Ishikawa (cell line): ENCODE results near the gene CETN2.

Source experiments
- CEBPB ChIP-seq: IDR thresholded peaks from 2 replicates; pipeline ENCODE4 v1.6.1; 2012
- CREB1 ChIP-seq: IDR thresholded peaks from 2 replicates; pipeline ENCODE4 v1.6.1; 2012; ENCODE audit warnings: low read depth
- EGR1 ChIP-seq: IDR thresholded peaks from 2 replicates; pipeline ENCODE4 v1.6.1; 2012
- EP300 ChIP-seq: IDR thresholded peaks from 2 replicates; pipeline ENCODE4 v1.6.1; 2012; ENCODE audit warnings: borderline replicate concordance
- FOXM1 ChIP-seq: IDR thresholded peaks from 2 replicates; pipeline ENCODE4 v1.6.1; 2012; ENCODE audit warnings: low read depth, borderline replicate concordance
- MAX ChIP-seq: IDR thresholded peaks from 2 replicates; pipeline ENCODE4 v1.6.1; 2012
- NFIC ChIP-seq: IDR thresholded peaks from 2 replicates; pipeline ENCODE4 v1.6.1; 2012
- RAD21 ChIP-seq: IDR thresholded peaks from 2 replicates; pipeline ENCODE4 v1.6.1; 2012; ENCODE audit warnings: low read depth
- TAF1 ChIP-seq: IDR thresholded peaks from 2 replicates; pipeline ENCODE4 v1.6.1; 2012; ENCODE audit warnings: low read depth, mild to moderate bottlenecking
- TCF12 ChIP-seq: IDR thresholded peaks from 2 replicates; pipeline ENCODE4 v1.6.1; 2012; ENCODE audit warnings: low read depth
- TEAD4 ChIP-seq: IDR thresholded peaks from 2 replicates; pipeline ENCODE4 v1.6.1; 2012
- YY1 ChIP-seq: IDR thresholded peaks from 2 replicates; pipeline ENCODE4 v1.6.1; 2012; ENCODE audit warnings: low read depth
- ZBTB7A ChIP-seq: IDR thresholded peaks from 2 replicates; pipeline ENCODE4 v1.6.1; 2012; ENCODE audit warnings: low read depth
- TF ChIP-seq, protein P1 (sequence below): IDR thresholded peaks from 2 replicates; pipeline ENCODE4 v1.6.1; 2012; ENCODE audit warnings: low read depth, mild to moderate bottlenecking
- TF ChIP-seq, protein P2 (sequence below): IDR thresholded peaks from 2 replicates; pipeline ENCODE4 v1.6.1; 2012

CETN2 gene

DNA sequence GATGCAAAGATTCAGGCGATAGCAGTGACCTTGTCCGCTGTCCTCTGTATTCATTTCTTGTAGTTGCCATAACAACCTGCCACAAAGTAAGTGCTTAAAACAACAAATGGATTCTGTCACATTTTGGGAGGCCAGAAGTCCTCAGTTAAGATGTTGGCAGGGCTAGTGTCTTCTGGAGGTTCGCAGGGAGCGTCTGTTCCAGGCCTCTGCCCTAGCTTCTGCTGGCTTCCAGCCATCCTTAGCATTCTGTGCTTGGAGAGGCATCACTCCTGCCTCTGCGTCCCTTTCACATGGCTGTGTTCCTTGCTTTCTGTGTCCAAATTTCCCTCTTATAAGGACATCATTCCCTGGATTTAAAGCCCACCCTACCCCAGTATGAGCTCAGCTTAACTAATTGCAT, 35.8 kb upstream of the CETN2 start:
- TF ChIP-seq TCF12 (no peak), CREB1 (no peak), EGR1 (no peak), YY1 (no peak), EP300 (no peak), MAX (no peak), CEBPB (no peak), TEAD4 (no peak), ZBTB7A (no peak), NFIC (no peak), RAD21 (no peak), TAF1 (no peak), FOXM1 (no peak)
- TF ChIP-seq, protein P1, sequence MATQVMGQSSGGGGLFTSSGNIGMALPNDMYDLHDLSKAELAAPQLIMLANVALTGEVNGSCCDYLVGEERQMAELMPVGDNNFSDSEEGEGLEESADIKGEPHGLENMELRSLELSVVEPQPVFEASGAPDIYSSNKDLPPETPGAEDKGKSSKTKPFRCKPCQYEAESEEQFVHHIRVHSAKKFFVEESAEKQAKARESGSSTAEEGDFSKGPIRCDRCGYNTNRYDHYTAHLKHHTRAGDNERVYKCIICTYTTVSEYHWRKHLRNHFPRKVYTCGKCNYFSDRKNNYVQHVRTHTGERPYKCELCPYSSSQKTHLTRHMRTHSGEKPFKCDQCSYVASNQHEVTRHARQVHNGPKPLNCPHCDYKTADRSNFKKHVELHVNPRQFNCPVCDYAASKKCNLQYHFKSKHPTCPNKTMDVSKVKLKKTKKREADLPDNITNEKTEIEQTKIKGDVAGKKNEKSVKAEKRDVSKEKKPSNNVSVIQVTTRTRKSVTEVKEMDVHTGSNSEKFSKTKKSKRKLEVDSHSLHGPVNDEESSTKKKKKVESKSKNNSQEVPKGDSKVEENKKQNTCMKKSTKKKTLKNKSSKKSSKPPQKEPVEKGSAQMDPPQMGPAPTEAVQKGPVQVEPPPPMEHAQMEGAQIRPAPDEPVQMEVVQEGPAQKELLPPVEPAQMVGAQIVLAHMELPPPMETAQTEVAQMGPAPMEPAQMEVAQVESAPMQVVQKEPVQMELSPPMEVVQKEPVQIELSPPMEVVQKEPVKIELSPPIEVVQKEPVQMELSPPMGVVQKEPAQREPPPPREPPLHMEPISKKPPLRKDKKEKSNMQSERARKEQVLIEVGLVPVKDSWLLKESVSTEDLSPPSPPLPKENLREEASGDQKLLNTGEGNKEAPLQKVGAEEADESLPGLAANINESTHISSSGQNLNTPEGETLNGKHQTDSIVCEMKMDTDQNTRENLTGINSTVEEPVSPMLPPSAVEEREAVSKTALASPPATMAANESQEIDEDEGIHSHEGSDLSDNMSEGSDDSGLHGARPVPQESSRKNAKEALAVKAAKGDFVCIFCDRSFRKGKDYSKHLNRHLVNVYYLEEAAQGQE = no peak
- TF ChIP-seq, protein P2, sequence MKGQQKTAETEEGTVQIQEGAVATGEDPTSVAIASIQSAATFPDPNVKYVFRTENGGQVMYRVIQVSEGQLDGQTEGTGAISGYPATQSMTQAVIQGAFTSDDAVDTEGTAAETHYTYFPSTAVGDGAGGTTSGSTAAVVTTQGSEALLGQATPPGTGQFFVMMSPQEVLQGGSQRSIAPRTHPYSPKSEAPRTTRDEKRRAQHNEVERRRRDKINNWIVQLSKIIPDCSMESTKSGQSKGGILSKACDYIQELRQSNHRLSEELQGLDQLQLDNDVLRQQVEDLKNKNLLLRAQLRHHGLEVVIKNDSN = no peak

DNA sequence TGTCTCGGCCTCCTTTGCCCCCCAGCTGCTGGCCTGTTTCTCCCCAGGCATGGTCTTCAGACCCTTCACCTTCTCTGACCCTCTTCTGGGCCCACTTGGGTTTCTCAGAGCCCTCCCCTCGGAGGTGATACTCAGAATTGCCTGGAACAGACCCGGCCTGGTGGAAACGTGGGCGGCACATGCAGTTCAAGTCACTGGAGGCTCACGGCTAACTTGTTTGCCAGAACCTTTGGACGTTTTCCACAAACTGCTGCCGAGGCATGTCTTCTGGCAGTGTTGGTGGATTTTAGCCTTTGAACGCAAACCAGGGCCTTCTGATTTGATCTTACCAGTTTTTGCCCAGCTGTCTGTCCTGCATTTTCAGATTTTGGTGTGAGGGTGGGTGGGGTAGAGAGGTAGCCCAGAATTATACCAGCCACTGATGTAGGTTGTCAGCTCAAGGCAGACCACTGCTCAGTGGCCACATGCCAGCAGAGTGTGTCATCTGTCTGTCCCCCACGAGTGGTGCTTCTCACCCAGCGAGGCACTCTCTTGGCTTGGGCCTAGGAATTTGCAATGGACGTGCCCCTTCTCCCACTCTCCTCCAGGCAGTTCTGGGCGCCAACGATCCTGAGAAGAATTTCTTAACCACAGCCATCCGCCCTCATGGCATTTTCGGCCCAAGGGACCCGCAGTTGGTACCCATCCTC, 34.8 kb upstream of the CETN2 start:
- no peak for TF ChIP-seq CEBPB
- no peak for TF ChIP-seq RAD21
- TF ChIP-seq EP300 = no peak
- TF ChIP-seq YY1 = no peak
- TF ChIP-seq TEAD4 = no peak
- TF ChIP-seq TCF12 = no peak
- TF ChIP-seq, protein P2 = no peak
- TF ChIP-seq, protein P1 = no peak
- TF ChIP-seq ZBTB7A = no peak
- no peak for TF ChIP-seq EGR1
- no peak for TF ChIP-seq MAX
- TF ChIP-seq NFIC = no peak
- TF ChIP-seq FOXM1 = no peak
- TF ChIP-seq CREB1 = no peak
- no peak for TF ChIP-seq TAF1

DNA sequence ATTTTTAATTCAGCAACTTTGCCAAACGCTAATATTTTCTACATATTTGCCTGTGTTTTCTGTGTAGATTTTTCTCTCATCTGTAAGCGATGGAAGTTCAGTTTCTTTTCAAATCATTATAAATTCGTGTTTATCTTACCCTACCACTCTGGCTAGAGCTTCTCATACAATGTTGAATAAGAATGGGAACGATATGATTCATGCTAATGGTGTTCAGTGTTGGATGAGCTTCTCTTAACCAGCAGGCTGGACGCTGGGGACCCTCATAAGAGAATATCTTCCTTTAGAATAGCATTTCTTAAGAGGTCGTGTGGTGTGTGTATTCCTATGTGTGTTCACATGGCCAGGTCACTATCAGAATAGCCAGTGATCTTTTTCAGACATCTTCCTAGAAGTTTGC, 31.3 kb upstream of the CETN2 start:
- TF ChIP-seq CEBPB (no peak), RAD21 (no peak), EP300 (no peak), TCF12 (no peak), MAX (no peak), EGR1 (no peak), NFIC (no peak), YY1 (no peak), TAF1 (no peak), CREB1 (no peak), ZBTB7A (no peak), FOXM1 (no peak)
- TF ChIP-seq, protein P2 = no peak
- TF ChIP-seq, protein P1 = no peak

DNA sequence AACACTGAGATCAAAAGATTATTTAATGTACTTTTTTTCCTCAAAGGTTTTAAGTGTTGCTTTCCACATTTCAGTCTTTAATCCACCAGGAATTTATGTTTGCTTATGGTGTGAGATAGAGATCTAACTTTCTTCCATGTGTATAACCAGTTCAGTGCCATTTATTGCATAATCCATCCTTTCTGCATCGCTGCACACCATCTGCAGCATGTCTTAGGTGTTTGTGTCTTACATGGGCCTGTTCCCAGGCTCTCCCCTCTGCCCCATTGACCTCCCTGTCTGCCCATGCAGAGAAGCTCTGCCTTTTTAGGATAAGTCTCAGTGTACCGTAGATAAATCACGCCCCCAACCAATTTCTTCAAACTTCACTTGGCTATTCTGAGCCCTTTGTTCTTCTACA, 30.6 kb upstream of the CETN2 start:
- TF ChIP-seq EGR1 = no peak
- TF ChIP-seq CEBPB = peak; percentile 88
